HG02623 (cell line): ENCODE measurements around the gene GSTM2.

Experiments
- ATAC-seq: cut with Tn5 transposase; IDR thresholded peaks from one replicate; pipeline ENCODE4 v1.9.1; 2021; ENCODE audit warnings: moderate library complexity; ENCODE audit not compliant: unreplicated experiment

The GSTM2 gene

GRCh38 chr1:109712321-109712864, 44.5 kb downstream of the GSTM2 start:
- ATAC-seq, result no peak

DNA sequence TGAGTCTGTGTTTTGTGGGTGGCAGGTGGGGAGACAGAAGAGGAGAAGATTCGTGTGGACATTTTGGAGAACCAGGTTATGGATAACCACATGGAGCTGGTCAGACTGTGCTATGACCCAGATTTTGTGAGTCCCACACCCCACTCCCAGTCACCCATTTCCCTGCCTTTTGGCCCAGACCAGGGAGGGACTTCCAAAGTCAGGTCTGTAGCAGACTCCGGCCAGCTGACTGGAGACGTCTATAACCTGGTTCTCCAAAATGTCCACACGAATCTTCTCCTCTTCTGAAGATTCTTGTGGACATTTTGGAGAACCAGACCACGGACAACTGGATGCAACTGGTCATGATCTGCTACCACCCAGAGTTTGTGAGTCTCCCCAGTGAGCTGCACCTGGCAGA, 45.8 kb downstream of the GSTM2 start:
- no peak for ATAC-seq

- no peak for ATAC-seq
Measured at GRCh38 chr1:109714661-109715372, 47.0 kb downstream of the GSTM2 start.

DNA sequence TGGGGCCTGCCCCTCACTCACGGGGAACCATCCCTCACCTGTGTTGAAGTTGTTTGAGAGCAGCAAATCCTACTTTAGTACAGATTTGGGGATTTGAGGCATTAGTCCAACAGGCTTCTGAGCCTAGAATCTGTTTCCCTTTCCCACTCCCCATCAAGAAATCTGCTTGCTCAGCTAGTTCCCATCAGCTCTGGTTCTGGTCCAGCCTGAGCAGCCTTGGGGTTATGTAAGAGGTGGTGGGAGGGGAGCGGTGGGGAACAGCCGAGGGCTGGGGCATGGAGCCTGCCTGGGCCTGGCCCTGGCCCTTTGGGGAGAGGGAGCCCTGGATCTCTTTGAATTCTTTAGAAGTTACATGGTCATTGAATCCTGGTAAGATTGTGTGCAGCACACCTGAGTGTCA, 48.3 kb downstream of the GSTM2 start:
- no peak for ATAC-seq

- no peak for ATAC-seq
Measured at GRCh38 chr1:109716570-109717090, 48.8 kb downstream of the GSTM2 start.

DNA sequence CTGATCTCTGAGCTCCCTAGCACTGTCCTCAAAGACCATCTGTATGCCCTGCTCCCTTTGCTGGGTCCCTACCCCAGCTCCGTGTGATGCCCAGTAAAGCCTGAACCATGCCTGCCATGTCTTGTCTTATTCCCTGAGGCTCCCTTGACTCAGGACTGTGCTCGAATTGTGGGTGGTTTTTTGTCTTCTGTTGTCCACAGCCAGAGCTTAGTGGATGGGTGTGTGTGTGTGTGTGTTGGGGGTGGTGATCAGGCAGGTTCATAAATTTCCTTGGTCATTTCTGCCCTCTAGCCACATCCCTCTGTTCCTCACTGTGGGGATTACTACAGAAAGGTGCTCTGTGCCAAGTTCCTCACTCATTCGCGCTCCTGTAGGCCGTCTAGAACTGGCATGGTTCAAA, 49.9 kb downstream of the GSTM2 start:
- ATAC-seq, result no peak

GRCh38 chr1:109718495-109718894, 50.6 kb downstream of the GSTM2 start:
- ATAC-seq, result no peak

DNA sequence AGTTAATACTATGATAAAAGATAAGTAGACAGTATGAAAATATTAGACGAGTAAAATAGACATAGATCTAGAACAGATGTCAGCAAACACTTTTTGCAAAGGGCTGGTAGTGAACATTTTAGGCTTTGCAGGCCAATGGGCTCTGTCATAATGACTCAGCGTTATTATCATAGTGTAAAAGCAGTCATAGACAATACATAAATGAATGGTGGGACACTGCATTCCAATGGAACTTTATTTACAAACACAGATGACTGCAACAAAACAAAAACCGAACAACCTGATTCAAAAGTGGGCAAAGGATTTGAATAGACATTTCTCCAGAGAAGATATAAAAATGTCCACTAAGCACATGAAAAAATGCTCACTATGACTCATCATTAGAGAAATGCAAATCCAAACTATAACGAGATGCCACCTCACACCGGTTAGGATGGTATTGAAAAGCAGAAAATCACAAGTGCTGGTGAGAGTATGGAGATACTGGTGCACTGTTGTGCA, 51.5 kb downstream of the GSTM2 start:
- no peak for ATAC-seq

GRCh38 chr1:109721042-109721441, 53.2 kb downstream of the GSTM2 start:
- ATAC-seq, result no peak

DNA sequence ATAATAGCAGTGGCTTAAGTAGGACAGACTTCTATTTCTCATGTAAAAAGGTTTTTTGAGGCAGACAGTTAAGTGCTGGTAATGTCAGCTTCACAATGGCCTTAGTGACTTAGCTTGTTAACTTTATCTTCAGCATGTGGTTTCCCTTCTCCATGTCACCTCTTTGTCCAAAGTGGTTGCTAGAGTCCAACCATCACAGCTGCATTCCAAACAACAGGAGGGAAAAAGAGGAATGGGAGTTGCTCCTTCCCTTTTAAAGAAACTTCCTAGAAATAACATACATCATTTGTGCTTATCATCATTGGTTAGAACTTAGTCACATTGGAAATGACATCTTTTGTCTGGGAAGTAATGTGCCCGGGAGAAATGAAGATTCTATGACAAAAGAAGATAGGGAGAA, 54.1 kb downstream of the GSTM2 start:
- no peak for ATAC-seq

DNA sequence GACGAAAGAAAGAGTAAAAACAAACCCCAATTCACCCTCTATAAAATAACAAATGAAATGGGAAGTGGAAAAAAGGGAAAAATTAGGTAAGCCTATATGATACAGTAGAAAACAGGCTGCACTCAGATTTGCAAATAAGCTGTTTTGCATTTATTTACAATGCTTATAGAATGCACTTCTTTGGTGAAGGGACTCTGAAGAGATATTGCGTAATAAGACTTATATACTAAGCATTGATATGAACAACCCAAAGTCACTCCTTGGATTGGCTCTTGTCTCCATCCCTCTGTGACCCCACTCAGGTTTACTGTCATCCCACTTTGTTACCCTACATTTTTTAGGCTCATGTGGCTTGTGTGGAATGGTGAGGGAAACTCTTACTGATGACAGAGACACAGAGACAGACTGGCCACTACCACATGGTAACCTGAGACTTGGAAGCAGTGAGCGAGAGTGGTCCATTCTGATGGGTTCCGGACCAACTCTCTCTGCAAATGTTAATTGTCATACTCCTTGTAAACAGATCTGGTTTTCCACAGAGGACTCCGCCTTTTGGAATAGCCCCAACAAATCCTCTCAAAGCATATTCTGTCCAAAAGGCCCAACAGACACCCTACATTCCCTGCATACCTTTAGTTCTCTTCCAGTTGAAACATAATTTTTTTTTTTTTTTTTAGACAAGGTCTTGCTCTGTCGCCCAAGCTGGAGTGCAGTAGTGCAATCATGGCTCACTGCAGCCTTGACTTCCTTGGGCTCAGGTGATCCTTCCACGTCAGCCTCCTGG, 55.2 kb downstream of the GSTM2 start:
- no peak for ATAC-seq
